Retinal pigment epithelial cell (primary cell): ENCODE measurements around the gene SPATS2L.

Experiments
- DNase-seq: peaks from one replicate; pipeline ENCODE4 v3.0.0-alpha.2; 2010; ENCODE audit warnings: low read depth
- H3K4me3 ChIP-seq: 2 replicates; pipeline ENCODE4 v1.5.1; 2011; ENCODE audit warnings: mild to moderate bottlenecking, low read length, control low read depth, moderate library complexity
- CTCF ChIP-seq: conservative IDR thresholded peaks from 2 replicates; pipeline ENCODE4 v1.5.1; 2011; ENCODE audit warnings: low read depth, low read length, control low read depth, inconsistent platforms

Gene SPATS2L

GRCh38 chr2:200399636-200400035 is 93.1 kb downstream of the SPATS2L start:
- TF ChIP-seq CTCF: no peak
- H3K4me3 ChIP-seq: no peak overlapping the region
- no peak for DNase-seq

- H3K4me3 ChIP-seq: no peak overlapping the region
- TF ChIP-seq CTCF: no peak
- no peak for DNase-seq
These were observed 97.3 kb downstream of the SPATS2L start for GRCh38 chr2:200403814-200404213.

GRCh38 chr2:200404615-200405014 is 98.1 kb downstream of the SPATS2L start:
- TF ChIP-seq CTCF: no peak
- no peak overlapping the region for H3K4me3 ChIP-seq
- DNase-seq: no peak

- peak; percentile 85 for DNase-seq
- H3K4me3 ChIP-seq: no peak overlapping the region
- no peak for TF ChIP-seq CTCF
These were observed 99.3 kb downstream of the SPATS2L start for GRCh38 chr2:200405599-200406298.

- no peak for TF ChIP-seq CTCF
- H3K4me3 ChIP-seq: no peak overlapping the region
- DNase-seq: no peak
These were observed 99.9 kb downstream of the SPATS2L start for GRCh38 chr2:200406379-200406778.

GRCh38 chr2:200408428-200409316 is 102.2 kb downstream of the SPATS2L start:
- DNase-seq: no peak
- no peak overlapping the region for H3K4me3 ChIP-seq
- TF ChIP-seq CTCF: no peak
